Hindlimb muscle (tissue), 1 donor: Measurements from ENCODE around the gene UPB1. TPM values are rescaled to one million over a fixed set of nuclear protein-coding genes. Genes with fewer than 3 reads are reported as not detected.

Experiments used
- DNase-seq: peaks from one replicate; pipeline ENCODE4 v3.0.0-alpha.2; 2013
- polyA plus RNA-seq: library from polyadenylated mRNA; unstranded; fragments of 120-200 nt; gene quantifications from one replicate; pipeline ENCODE4 v1.2.1, GENCODE V29; 2013; ENCODE audit not compliant: insufficient read length

The UPB1 gene
- 0.40 TPM for polyA plus RNA-seq

GRCh38 chr22:24494528-24495364 is at the start of gene UPB1:
Gene UPB1, plus strand, starts transcription at chr22:24495332. Its CDS starts 72 bp downstream, at chr22:24495404.
- no peak for DNase-seq

DNA sequence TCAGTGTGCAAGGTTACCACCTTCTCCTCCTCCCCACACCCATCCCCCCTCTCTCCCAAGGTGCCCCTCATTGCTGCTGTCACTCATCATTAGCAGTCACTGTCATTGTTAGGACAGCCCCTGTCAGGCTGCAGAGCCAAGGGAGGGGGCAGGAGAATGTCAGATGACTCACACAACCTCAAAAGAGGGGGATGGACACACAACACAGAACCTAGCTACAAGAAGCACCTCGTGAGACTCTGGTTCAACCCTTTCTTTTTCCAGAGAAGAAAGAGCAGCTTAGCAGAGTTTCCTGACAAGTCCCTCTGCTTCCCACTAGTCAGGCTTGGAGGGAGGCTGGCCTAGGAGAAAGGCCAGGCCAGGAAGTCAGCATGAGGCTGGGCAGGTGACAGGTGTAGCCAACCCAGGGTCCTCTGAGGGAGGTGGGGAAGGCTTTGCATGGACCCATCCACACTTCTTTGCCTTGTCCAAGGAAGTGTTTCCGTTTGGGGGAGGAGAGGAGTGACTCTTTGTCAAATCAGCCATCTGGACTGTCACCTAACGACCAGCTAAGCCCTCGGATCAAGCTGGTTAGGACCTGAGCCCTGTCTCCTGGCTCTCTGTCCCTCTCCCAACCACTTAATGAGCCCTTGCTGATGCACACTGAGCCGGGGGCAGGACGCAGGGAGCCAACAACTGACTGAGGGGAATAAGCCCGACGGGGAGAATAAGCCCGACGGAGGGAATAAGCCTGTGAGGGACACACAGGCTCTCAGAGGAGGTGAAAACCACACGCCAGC is 49.5 kb upstream of the UPB1 start:
- no peak for DNase-seq

GRCh38 chr22:24446260-24446611 is 48.9 kb upstream of the UPB1 start:
- DNase-seq, result no peak

DNA sequence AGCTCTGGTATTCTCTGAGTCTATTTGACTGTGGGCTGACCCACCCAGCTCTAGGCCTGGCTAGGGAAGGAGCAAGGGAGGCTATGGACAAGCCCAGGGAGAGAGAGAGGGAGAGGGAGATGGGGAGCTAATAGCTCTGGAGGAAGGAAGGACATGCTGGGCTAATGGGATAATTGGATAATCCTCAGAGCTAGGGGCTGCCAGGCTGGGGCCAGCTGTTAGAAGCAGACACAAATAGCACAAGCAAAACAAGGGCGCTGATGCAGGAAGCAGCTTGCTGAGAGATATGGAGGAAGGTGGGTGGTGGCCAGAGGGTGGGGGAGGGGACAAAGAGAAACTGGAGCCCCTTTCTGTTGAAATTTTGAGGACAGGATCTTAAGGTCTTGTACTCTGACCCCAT is 44.5 kb upstream of the UPB1 start:
- DNase-seq, result no peak

DNA sequence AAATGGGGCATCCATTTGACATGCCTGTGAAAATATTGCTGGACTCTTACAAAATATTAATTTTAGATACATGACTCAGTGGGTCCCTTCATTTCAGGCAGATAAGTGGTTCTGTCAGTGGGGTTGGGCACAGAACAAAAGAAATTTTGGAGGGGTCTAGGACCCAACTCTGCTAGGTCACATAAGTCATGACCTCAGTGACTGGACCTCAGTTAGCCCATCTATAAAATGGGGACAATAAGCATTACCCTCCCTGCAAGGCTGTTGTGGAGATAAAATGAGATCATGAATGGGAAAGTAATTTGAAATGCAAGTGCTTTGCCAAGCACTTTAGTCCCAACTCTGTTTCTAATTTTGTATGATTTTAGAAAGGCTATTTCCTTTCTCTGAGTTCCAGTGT is 44.0 kb upstream of the UPB1 start:
- no peak for DNase-seq

- no peak for DNase-seq
These were observed 41.3 kb upstream of the UPB1 start for GRCh38 chr22:24453853-24454252.

- DNase-seq, result no peak
These were observed 40.1 kb upstream of the UPB1 start for GRCh38 chr22:24455039-24455438.

GRCh38 chr22:24455751-24456426 is 39.2 kb upstream of the UPB1 start:
- no peak for DNase-seq

DNA sequence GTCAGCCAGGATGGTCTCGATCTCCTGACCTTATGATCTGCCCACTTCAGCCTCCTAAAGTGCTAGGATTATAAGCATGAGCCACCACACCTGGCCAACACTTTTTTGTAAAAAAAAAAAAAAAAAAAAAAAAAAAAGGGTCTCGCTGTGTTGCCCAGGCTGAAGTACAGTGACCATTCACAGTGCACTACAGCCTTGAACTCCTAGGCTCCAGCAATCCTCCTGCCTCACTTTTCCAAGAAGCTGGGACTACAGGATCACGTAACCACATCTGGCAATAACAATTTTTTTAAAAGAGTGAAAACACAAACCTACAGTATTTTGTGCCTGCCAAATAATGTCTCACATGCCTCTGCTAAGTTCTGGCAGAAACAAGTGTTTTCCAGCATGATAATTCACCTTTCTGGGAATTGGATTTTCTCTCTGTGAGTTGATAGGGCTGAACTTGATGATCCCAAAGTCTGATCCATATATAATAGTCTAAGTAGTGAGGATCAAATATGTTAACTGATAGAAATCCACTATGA is 37.2 kb upstream of the UPB1 start:
- no peak for DNase-seq

GRCh38 chr22:24459911-24460310 is 35.2 kb upstream of the UPB1 start:
- no peak for DNase-seq

- DNase-seq, result no peak
These were observed 34.6 kb upstream of the UPB1 start for GRCh38 chr22:24460418-24461089.

DNA sequence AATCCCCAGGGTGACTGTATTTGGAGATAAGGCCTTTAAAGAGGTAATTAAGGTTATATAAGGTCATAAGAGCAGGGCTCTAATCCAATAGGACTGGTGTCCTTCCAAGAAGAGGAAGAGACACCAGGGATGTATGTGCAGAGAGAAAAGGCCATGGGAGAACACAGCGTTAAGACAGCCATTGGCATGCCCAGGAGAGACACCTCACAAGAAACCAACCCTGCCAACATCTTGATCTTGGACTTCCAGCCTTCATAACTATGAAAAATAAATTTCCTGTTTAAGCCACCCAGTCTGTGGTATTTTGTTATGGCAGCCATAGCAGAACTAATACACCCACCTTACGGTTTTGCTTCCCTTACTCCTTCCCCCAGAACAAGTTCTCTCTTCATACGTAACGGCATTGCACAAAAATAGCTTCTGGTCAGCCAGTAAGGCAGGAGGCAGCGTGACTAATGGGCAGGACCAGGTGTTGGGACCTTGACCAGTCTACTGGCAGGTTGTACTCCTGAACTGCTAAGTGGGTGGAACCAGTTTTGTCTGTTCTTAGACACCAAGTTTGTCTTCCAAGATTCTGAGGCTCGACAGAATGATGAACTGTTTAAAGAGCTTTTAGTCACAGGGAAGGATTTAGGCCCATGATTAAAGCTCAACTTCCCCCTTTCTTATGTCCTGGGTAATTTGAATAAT is 31.9 kb upstream of the UPB1 start:
- DNase-seq, result no peak

- DNase-seq, result no peak
These were observed 29.6 kb upstream of the UPB1 start for GRCh38 chr22:24465566-24465965.

DNA sequence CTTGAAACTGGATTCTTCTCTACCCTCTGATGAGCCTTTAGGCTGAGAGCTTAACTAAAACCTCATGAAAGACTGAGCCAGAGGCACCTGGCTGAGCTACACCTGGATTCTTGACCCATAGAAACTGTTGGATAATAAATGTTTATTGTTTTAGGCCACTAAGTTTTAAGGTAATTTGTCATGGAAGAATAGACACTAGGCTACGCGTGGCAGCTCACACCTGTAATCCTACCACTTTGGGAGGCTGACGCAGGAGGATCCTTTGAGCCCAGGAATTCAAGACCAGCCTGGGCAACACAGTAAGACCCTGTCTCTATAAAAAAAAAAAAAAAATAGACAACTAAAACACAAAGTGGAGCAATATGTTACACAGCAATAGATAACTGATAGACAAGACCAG is 29.2 kb upstream of the UPB1 start:
- no peak for DNase-seq

DNA sequence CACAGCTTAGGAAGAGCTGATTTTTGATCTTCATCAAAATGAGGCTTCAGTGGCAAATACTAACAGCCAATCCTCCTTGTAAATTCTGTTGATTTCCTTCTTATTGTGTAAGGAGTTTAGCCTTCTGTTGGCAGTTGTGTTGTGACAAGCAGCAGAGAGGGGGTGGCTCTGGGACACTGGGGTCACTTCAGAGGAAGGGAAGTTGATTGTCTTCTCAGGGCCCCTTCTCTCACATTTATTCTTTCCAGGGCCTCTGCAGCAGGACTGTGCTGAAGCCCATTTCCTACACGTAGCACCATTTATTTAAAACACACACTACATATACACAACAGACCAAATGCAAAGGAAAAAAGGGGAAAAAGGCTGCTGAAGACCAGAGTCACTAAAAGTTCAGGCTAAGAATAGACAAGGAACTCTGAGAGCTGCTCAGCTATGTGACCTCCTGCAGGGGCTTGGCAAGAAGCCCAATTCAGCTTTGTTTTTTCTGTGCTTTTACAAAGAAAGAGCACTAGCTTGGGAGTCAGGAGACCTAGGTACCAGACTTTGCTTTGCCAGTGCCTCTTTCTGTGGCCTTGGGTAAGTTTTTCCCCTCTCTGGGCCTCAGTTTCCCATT is 28.3 kb upstream of the UPB1 start:
- peak; percentile 53 for DNase-seq

DNA sequence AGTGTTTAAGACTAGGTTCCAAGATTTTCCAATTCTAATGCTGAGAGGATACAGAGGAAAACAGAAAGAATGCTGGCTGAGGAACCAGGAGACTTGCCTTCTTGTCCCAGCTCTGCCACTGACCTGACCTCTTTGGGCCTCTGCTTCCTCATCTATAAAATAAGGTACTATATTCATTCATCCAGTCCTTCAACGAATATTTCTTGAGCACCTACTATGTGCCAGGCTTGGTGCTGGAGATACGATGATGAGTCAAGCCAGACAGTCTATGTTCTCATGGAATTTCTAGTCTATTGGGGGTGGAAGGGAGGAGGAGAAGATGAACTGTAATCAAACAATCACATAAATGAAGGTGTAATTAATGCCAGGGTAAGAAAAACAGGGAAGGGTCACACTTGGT is 27.8 kb upstream of the UPB1 start:
- DNase-seq, result no peak

GRCh38 chr22:24471570-24471969 is 23.6 kb upstream of the UPB1 start:
- peak; percentile 42 for DNase-seq

- no peak for DNase-seq
These were observed 21.8 kb upstream of the UPB1 start for GRCh38 chr22:24473284-24473683.

DNA sequence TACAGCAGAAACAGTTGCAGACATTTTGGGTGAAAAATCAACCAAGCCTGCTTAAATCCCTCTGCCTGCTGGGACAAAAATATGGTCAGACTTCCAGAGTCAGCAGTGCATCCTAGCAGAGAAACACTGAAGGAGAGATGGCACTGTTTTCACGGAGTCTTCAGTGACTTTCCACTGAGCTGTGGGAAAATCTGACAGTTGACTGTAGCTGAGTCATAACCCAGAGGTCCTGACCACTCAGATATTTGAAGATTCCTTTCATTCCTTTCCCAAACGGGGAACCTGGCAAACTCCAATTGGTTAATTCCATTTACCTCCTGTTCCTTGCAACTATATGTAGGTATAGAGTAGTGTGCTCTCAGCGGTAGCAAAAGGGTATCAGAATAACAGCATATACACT is 20.9 kb upstream of the UPB1 start:
- DNase-seq, result no peak

DNA sequence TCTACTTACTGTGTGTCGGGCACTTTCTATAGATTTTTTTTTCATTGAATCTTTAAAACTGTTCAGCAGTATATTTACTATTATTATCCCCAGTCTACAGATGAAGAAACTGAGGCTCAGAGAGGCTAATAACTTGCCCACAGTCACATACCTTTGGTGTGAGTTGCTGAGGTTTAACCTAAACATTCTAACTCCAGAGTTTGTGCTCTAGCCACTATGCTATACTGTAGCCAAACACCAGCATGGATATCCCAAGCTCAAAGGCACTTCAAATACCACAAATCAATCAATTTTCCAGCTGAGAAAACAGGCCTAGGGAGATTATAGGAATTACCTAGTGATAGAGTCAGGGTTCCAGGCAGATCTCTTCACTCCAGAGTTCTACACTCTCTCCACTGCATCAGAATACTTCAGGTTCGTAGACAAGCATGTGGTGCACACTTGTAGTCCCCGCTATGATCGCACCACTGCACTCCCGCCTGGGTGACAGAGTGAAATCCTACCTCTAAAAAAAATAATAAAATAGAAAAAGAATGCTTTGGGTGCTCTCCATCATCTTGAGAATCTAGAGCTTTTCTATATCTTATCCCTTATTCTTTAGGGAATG is 20.4 kb upstream of the UPB1 start:
- DNase-seq, result no peak

- no peak for DNase-seq
These were observed 13.5 kb upstream of the UPB1 start for GRCh38 chr22:24481641-24482040.
